Pons (tissue), 1 donor: Measurements from ENCODE around the gene GRHPR.
"Not testable (repeated sequence)": the region's sequence is repeated elsewhere in the genome, so short reads cannot be mapped to it uniquely, and the experiment has no call there.

Experiments
- DNase-seq: peaks from one replicate; pipeline ENCODE4 v3.0.0-alpha.2; 2016; ENCODE audit warnings: low spot score

The GRHPR gene

GRCh38 chr9:37422289-37423104 is at the start of gene GRHPR:
GRHPR (plus strand) TSS chr9:37422696; CDS start chr9:37422751, 55 bp downstream.
- peak; percentile 84 for DNase-seq

GRCh38 chr9:37372839-37373238 is 49.7 kb upstream of the GRHPR start:
- no peak for DNase-seq

GRCh38 chr9:37373621-37374020 is 48.9 kb upstream of the GRHPR start:
- no peak for DNase-seq

GRCh38 chr9:37374892-37375291 is 47.6 kb upstream of the GRHPR start:
- no peak for DNase-seq

- no peak for DNase-seq
These were observed 44.5 kb upstream of the GRHPR start for GRCh38 chr9:37377688-37378612.

GRCh38 chr9:37378613-37379004 is 43.9 kb upstream of the GRHPR start:
- no peak for DNase-seq

GRCh38 chr9:37379835-37380234 is 42.7 kb upstream of the GRHPR start:
- no peak for DNase-seq

- DNase-seq = no peak
These were observed 41.9 kb upstream of the GRHPR start for GRCh38 chr9:37380570-37380969.

GRCh38 chr9:37381094-37381741 is 41.3 kb upstream of the GRHPR start:
- DNase-seq = no peak

GRCh38 chr9:37382161-37382981 is 40.1 kb upstream of the GRHPR start:
- no peak for DNase-seq

GRCh38 chr9:37382982-37383357 is 39.5 kb upstream of the GRHPR start:
- DNase-seq = no peak

GRCh38 chr9:37383393-37383792 is 39.1 kb upstream of the GRHPR start:
- DNase-seq = no peak

GRCh38 chr9:37383876-37384746 is 38.4 kb upstream of the GRHPR start:
- DNase-seq = no peak

- no peak for DNase-seq
These were observed 37.2 kb upstream of the GRHPR start for GRCh38 chr9:37385286-37385685.

- no peak for DNase-seq
These were observed 35.5 kb upstream of the GRHPR start for GRCh38 chr9:37386988-37387387.

GRCh38 chr9:37390759-37391158 is 31.7 kb upstream of the GRHPR start:
- no peak for DNase-seq

GRCh38 chr9:37392272-37392671 is 30.2 kb upstream of the GRHPR start:
- no peak for DNase-seq

GRCh38 chr9:37395229-37395628 is 27.3 kb upstream of the GRHPR start:
- DNase-seq = no peak

GRCh38 chr9:37395663-37396062 is 26.8 kb upstream of the GRHPR start:
- DNase-seq = no peak

- DNase-seq = not testable (repeated sequence)
These were observed 24.5 kb upstream of the GRHPR start for GRCh38 chr9:37397948-37398347.
